K562 (cell line): Measurements from ENCODE around the gene PRELID1. TPM values are rescaled to one million over a fixed set of nuclear protein-coding genes. Genes with fewer than 3 reads are reported as not detected.
A peak's percentile ranks its signal among the peaks of the same experiment; 100 is the strongest.

Experiments
- GATAD2A ChIP-seq: fragments of 450-650 bp; IDR thresholded peaks from 2 replicates; pipeline ENCODE4 v1.6.1; 2017
- KDM4B ChIP-seq, 2 experiments: fragments of 450-650 bp in 1 of 2; sonication (generic) in 1 of 2; IDR thresholded peaks; 2 replicates each; pipeline ENCODE4 v1.6.1; 2016 to 2017; ENCODE audit warnings: borderline replicate concordance in 2 of 2, antibody characterized with exemption in 1 of 2, low read depth in 1 of 2, mild to moderate bottlenecking in 1 of 2
- KLF10 ChIP-seq: fragments of 250-450 bp; sonication (Bioruptor Pico); IDR thresholded peaks from 2 replicates; pipeline ENCODE4 v1.6.1; 2021; ENCODE audit warnings: matching md5 sums
- LEF1 ChIP-seq: fragments of 450-650 bp; IDR thresholded peaks from 2 replicates; pipeline ENCODE4 v1.6.1; 2016; ENCODE audit warnings: mild to moderate bottlenecking
- NR3C1 ChIP-seq: sonication (generic); formaldehyde crosslinking; IDR thresholded peaks from 2 replicates; pipeline ENCODE4 v1.8.1; 2022; ENCODE audit warnings: missing genetic modification reagents
- NUFIP1 ChIP-seq: fragments of 450-650 bp; IDR thresholded peaks from 2 replicates; pipeline ENCODE4 v1.6.1; 2018; ENCODE audit not compliant: partially characterized antibody
- POLR2AphosphoS5 ChIP-seq: IDR thresholded peaks from 2 replicates; pipeline ENCODE4 v1.6.1; 2011; ENCODE audit warnings: mild to moderate bottlenecking, low read depth, low read length, moderate library complexity; ENCODE audit not compliant: control insufficient read depth, insufficient read depth
- SP2 ChIP-seq: IDR thresholded peaks from 2 replicates; pipeline ENCODE4 v1.6.1; 2011; ENCODE audit warnings: mild to moderate bottlenecking, low read depth, low read length, moderate library complexity; ENCODE audit not compliant: poor library complexity, severe bottlenecking; ENCODE audit errors: extremely low read depth
- SUPT5H ChIP-seq: fragments of 450-650 bp; IDR thresholded peaks from 2 replicates; pipeline ENCODE4 v1.6.1; 2016
- ZNF263 ChIP-seq: sonication (generic); formaldehyde crosslinking; IDR thresholded peaks from 2 replicates; pipeline ENCODE4 v1.8.0; 2022; ENCODE audit warnings: mild to moderate bottlenecking, missing genetic modification reagents, borderline replicate concordance
- ZNF3 ChIP-seq: fragments of 250-450 bp; sonication (Bioruptor Pico); IDR thresholded peaks from 2 replicates; pipeline ENCODE4 v1.5.0; 2021; ENCODE audit warnings: mild to moderate bottlenecking, moderate library complexity
- ZNF316 ChIP-seq: fragments of 450-650 bp; IDR thresholded peaks from 2 replicates; pipeline ENCODE4 v1.6.1; 2016
- ZNF584 ChIP-seq: fragments of 200-800 bp; sonication (Bioruptor generic); IDR thresholded peaks from 2 replicates; pipeline ENCODE4 v1.6.1; 2016; ENCODE audit warnings: low read depth, mild to moderate bottlenecking, missing genetic modification characterization, missing compliant biosample characterization
- ZNF778 ChIP-seq: fragments of 450-650 bp; formaldehyde crosslinking; IDR thresholded peaks from 2 replicates; pipeline ENCODE4 v1.4.0; 2020; ENCODE audit warnings: mild to moderate bottlenecking, moderate library complexity
- ZNF79 ChIP-seq: fragments of 250-450 bp; sonication (Bioruptor Pico); IDR thresholded peaks from 2 replicates; pipeline ENCODE4 v1.4.0; 2020; ENCODE audit warnings: low read depth, mild to moderate bottlenecking, moderate library complexity
- polyA plus RNA-seq, 8 experiments: library from polyadenylated mRNA; depleted of rRNA in 4 of 8; stranded (reverse) in 5 of 8; unstranded in 3 of 8; fragments of >200 nt; fragmentation: Nextera tagmentation in 2 of 8; fragmentation: Illumina TruSeq in 1 of 8; extraction: Ambion mirVana in 2 of 8; extraction: Trizol in 1 of 8; gene quantifications; 2 replicates each; pipeline versions ENCODE4 v1.2.1 to v1.2.3, GENCODE V29; 2011 to 2014; ENCODE audit warnings: inconsistent platforms in 1 of 8, missing spikeins in 1 of 8
- total RNA-seq, 7 experiments: library from RNA; depleted of rRNA in 6 of 7; stranded (reverse); fragments of >200 nt in 6 of 7; fragmentation: Illumina TruSeq in 2 of 7; extraction: Trizol in 2 of 7; gene quantifications; 2 replicates each; pipeline versions ENCODE4 v1.2.1 to v1.2.3, GENCODE V29; 2011 to 2021; ENCODE audit warnings: low replicate concordance in 1 of 7
- TF ChIP-seq, protein P1 (sequence below), 3 experiments: fragments of 200-800 bp in 1 of 3; fragments of 250-450 bp in 1 of 3; fragments of 450-650 bp in 1 of 3; sonication (Bioruptor Pico) in 1 of 3; sonication (Bioruptor generic) in 1 of 3; formaldehyde crosslinking in 1 of 3; IDR thresholded peaks; 2 replicates each; pipeline versions ENCODE4 v1.6.1 to v1.8.0; 2016 to 2022; ENCODE audit warnings: mild to moderate bottlenecking in 2 of 3, missing genetic modification characterization in 2 of 3, missing compliant biosample characterization in 1 of 3, moderate library complexity in 1 of 3
- TF ChIP-seq, protein P2 (sequence below), 2 experiments: fragments of 250-450 bp in 1 of 2; fragments of 450-650 bp in 1 of 2; sonication (Bioruptor Pico) in 1 of 2; IDR thresholded peaks; 2 replicates each; pipeline versions ENCODE4 v1.6.1 to v1.8.0; 2016 to 2021; ENCODE audit warnings: mild to moderate bottlenecking in 2 of 2, moderate library complexity in 2 of 2, missing compliant biosample characterization in 1 of 2, missing genetic modification characterization in 1 of 2
- TF ChIP-seq, protein P3 (sequence below): fragments of 250-450 bp; sonication (Bioruptor Pico); IDR thresholded peaks from 2 replicates; pipeline ENCODE4 v1.4.0; 2020; ENCODE audit warnings: borderline replicate concordance
- TF ChIP-seq, protein P4 (sequence below): fragments of 200-800 bp; sonication (Bioruptor generic); IDR thresholded peaks from 2 replicates; pipeline ENCODE4 v1.6.1; 2017; ENCODE audit warnings: missing genetic modification characterization, missing compliant biosample characterization

The PRELID1 gene
- total and polyA plus RNA-seq, 9 of the 15 experiments (the other 6 are each of a cell fraction or from before 2014, with no cell fraction given), result 40.1 to 484 (median 340) TPM

DNA sequence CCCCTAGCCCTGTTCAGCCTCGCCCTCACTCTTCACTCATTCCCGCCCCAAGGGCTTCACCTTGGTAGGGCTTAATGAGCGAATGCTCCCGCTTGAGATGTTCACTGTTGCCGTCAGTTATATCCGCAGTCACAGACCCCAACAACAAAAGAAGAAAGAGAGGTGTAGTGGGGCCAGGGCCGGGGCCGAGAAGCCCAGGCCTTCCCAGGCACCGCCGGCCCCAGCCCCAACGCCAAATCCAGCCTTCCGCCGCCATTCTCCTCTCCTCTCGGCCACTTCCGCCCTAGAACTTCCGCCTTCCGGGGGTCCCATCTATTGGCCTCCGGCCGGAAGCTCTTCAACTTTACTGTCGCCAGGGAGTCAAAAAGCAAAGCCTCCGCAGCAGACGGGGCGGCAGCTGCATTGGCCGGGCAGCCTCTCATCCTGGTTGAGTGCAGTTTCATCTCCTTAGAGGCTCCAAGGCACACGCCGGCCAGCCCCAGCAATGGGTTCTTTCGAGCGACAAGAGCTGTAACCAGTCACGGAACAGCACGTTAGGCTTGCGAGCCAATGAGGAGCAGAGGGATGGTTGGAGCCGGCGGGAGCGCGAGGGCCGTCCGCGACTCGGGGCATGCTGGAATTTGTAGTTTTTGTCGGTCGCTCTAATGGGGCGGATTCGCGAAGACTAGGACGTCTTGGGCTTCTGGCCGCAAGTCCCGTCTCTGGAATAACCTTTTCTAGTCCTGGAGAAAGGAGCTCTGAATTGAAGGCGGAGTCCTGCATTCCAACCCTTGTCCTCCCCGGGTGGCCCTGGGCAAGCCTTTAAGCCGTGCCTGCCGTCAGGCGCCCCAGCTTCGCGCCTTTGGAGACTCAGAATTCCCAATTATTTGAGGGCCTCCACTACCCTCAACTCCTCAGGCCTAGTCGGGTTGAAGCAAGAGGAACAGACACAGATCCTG is 48.1 kb downstream of the PRELID1 start, which contains the start of gene LMAN2 (continued):
- TF ChIP-seq, protein P1, sequence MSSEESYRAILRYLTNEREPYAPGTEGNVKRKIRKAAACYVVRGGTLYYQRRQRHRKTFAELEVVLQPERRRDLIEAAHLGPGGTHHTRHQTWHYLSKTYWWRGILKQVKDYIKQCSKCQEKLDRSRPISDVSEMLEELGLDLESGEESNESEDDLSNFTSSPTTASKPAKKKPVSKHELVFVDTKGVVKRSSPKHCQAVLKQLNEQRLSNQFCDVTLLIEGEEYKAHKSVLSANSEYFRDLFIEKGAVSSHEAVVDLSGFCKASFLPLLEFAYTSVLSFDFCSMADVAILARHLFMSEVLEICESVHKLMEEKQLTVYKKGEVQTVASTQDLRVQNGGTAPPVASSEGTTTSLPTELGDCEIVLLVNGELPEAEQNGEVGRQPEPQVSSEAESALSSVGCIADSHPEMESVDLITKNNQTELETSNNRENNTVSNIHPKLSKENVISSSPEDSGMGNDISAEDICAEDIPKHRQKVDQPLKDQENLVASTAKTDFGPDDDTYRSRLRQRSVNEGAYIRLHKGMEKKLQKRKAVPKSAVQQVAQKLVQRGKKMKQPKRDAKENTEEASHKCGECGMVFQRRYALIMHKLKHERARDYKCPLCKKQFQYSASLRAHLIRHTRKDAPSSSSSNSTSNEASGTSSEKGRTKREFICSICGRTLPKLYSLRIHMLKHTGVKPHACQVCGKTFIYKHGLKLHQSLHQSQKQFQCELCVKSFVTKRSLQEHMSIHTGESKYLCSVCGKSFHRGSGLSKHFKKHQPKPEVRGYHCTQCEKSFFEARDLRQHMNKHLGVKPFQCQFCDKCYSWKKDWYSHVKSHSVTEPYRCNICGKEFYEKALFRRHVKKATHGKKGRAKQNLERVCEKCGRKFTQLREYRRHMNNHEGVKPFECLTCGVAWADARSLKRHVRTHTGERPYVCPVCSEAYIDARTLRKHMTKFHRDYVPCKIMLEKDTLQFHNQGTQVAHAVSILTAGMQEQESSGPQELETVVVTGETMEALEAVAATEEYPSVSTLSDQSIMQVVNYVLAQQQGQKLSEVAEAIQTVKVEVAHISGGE (CRISPR knock-in tag; IDR thresholded peaks at IDR 0.05), result peak; percentile 95 to 99 (median 98)
- TF ChIP-seq ZNF778 (CRISPR knock-in tag) (no peak), SP2 (peak; percentile 74), LEF1 (peak; percentile 79; the same call in 1 of the 2 replicates), NR3C1 (CRISPR knock-in tag) (no peak), ZNF316 (no peak), NUFIP1 (no peak), KLF10 (no peak), POLR2AphosphoS5 (peak; percentile 70; the same call in 1 of the 2 replicates), ZNF263 (CRISPR knock-in tag) (peak; percentile 45; the same call in 1 of the 2 replicates), ZNF584 (CRISPR knock-in tag) (no peak), ZNF79 (CRISPR knock-in tag) (no peak), SUPT5H (peak; percentile 90), ZNF3 (no peak), GATAD2A (no peak), KDM4B (IDR thresholded peaks at IDR 0.05; ENCODE audit: borderline replicate concordance in 2 of 2, low read depth in 1 of 2) (peak in 1 of 2 experiments; percentile 86; a peak in 1 of 4 replicates)
- TF ChIP-seq, protein P2, sequence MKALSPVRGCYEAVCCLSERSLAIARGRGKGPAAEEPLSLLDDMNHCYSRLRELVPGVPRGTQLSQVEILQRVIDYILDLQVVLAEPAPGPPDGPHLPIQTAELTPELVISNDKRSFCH (CRISPR knock-in tag; IDR thresholded peaks at IDR 0.05), result no peak
- TF ChIP-seq, protein P2 (tag; IDR thresholded peaks at IDR 0.05), result 0 out of 2 replicates have a peak, but pooled peaks have one; percentile 80
- TF ChIP-seq, protein P3, sequence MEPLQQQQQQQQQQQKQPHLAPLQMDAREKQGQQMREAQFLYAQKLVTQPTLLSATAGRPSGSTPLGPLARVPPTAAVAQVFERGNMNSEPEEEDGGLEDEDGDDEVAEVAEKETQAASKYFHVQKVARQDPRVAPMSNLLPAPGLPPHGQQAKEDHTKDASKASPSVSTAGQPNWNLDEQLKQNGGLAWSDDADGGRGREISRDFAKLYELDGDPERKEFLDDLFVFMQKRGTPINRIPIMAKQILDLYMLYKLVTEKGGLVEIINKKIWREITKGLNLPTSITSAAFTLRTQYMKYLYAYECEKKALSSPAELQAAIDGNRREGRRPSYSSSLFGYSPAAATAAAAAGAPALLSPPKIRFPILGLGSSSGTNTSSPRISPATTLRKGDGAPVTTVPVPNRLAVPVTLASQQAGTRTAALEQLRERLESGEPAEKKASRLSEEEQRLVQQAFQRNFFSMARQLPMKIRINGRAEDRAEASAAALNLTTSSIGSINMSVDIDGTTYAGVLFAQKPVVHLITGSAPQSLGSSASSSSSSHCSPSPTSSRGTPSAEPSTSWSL, result no peak
- TF ChIP-seq, protein P4, sequence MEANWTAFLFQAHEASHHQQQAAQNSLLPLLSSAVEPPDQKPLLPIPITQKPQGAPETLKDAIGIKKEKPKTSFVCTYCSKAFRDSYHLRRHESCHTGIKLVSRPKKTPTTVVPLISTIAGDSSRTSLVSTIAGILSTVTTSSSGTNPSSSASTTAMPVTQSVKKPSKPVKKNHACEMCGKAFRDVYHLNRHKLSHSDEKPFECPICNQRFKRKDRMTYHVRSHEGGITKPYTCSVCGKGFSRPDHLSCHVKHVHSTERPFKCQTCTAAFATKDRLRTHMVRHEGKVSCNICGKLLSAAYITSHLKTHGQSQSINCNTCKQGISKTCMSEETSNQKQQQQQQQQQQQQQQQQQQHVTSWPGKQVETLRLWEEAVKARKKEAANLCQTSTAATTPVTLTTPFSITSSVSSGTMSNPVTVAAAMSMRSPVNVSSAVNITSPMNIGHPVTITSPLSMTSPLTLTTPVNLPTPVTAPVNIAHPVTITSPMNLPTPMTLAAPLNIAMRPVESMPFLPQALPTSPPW (CRISPR knock-in tag), result peak; percentile 61
